Measurements from ENCODE around the gene SLC7A7.

- no peak for TF ChIP-seq CTCF (IDR thresholded peaks at IDR 0.05; ENCODE audit: insufficient read depth, low read depth, low read length)
- TF ChIP-seq EZH2 (IDR thresholded peaks at IDR 0.05; ENCODE audit: insufficient read depth, low read length): no peak
Measured at GRCh38 chr14:22792158-22792557, 23.1 kb downstream of the SLC7A7 start.
